HepG2 (cell line): ENCODE data around the gene TNS1. TPM values are rescaled to one million over a fixed set of nuclear protein-coding genes. Genes with fewer than 3 reads are reported as not detected.

Experiments
- ARNTL ChIP-seq: sonication (generic); formaldehyde crosslinking; IDR thresholded peaks from 2 replicates; pipeline ENCODE4 v1.4.0; 2020; ENCODE audit warnings: mild to moderate bottlenecking, missing genetic modification reagents
- ERF ChIP-seq: IDR thresholded peaks from 2 replicates; pipeline ENCODE4 v1.6.1; 2018; ENCODE audit warnings: missing biosample characterization, missing genetic modification reagents
- FOXA1 ChIP-seq, 2 experiments: fragments of 450-650 bp in 1 of 2; sonication (generic) in 1 of 2; formaldehyde crosslinking in 1 of 2; IDR thresholded peaks; 2 replicates each; pipeline versions ENCODE4 v1.4.0 to v1.6.1; 2016 to 2020; ENCODE audit warnings: missing genetic modification reagents in 1 of 2
- FOXO1 ChIP-seq: sonication (generic); formaldehyde crosslinking; IDR thresholded peaks from 2 replicates; pipeline ENCODE4 v1.4.0; 2020; ENCODE audit warnings: missing genetic modification reagents
- GLI4 ChIP-seq: sonication (generic); formaldehyde crosslinking; IDR thresholded peaks from 2 replicates; pipeline ENCODE4 v1.5.1; 2020; ENCODE audit warnings: missing genetic modification reagents, mild to moderate bottlenecking, moderate library complexity, borderline replicate concordance
- HNRNPH1 ChIP-seq: fragments of 200-400 bp; formaldehyde crosslinking; optimal IDR thresholded peaks from 2 replicates; pipeline ENCODE3; 2017; ENCODE audit warnings: mild to moderate bottlenecking, low read depth, low read length
- HNRNPL ChIP-seq: fragments of 200-400 bp; formaldehyde crosslinking; IDR thresholded peaks from 2 replicates; pipeline ENCODE4 v1.6.1; 2017; ENCODE audit warnings: mild to moderate bottlenecking, low read depth, low read length
- HNRNPUL1 ChIP-seq: fragments of 200-400 bp; formaldehyde crosslinking; IDR thresholded peaks from 2 replicates; pipeline ENCODE4 v1.6.1; 2017; ENCODE audit warnings: low read depth, mild to moderate bottlenecking, low read length, moderate library complexity
- MTF2 ChIP-seq: sonication (generic); formaldehyde crosslinking; IDR thresholded peaks from 2 replicates; pipeline ENCODE4 v1.5.0; 2020; ENCODE audit warnings: missing genetic modification reagents, borderline replicate concordance
- MYNN ChIP-seq: sonication (generic); formaldehyde crosslinking; IDR thresholded peaks from 2 replicates; pipeline ENCODE4 v1.4.0; 2020; ENCODE audit warnings: mild to moderate bottlenecking, low read depth, missing genetic modification reagents
- NFIB ChIP-seq: sonication (generic); formaldehyde crosslinking; IDR thresholded peaks from 2 replicates; pipeline ENCODE4 v1.9.0; 2021; ENCODE audit warnings: missing genetic modification reagents, mild to moderate bottlenecking, borderline replicate concordance
- NR2F1 ChIP-seq, 2 experiments: fragments of 450-650 bp in 1 of 2; formaldehyde crosslinking in 1 of 2; IDR thresholded peaks; 2 replicates each; pipeline versions ENCODE4 v1.5.0 to v1.6.1; 2016 to 2020; ENCODE audit warnings: mild to moderate bottlenecking in 1 of 2, missing compliant biosample characterization in 1 of 2, missing genetic modification reagents in 1 of 2, moderate library complexity in 1 of 2
- NRL ChIP-seq: sonication (generic); formaldehyde crosslinking; IDR thresholded peaks from 2 replicates; pipeline ENCODE4 v1.5.0; 2020; ENCODE audit warnings: missing genetic modification reagents, mild to moderate bottlenecking, moderate library complexity, borderline replicate concordance
- POGZ ChIP-seq: sonication (generic); formaldehyde crosslinking; IDR thresholded peaks from 2 replicates; pipeline ENCODE4 v1.4.0; 2020; ENCODE audit warnings: mild to moderate bottlenecking, missing genetic modification reagents
- RFXAP ChIP-seq: sonication (generic); formaldehyde crosslinking; IDR thresholded peaks from 2 replicates; pipeline ENCODE4 v1.4.0; 2020; ENCODE audit warnings: missing genetic modification reagents, borderline replicate concordance
- SKI ChIP-seq: fragments of 450-650 bp; IDR thresholded peaks from one replicate; pipeline ENCODE4 v1.6.1; 2018; ENCODE audit warnings: mild to moderate bottlenecking; ENCODE audit not compliant: partially characterized antibody
- STAG1 ChIP-seq: sonication (generic); formaldehyde crosslinking; IDR thresholded peaks from 2 replicates; pipeline ENCODE4 v1.4.0; 2020; ENCODE audit warnings: missing genetic modification reagents
- TMF1 ChIP-seq: sonication (generic); formaldehyde crosslinking; IDR thresholded peaks from 2 replicates; pipeline ENCODE4 v1.8.1; 2022; ENCODE audit warnings: low read depth, missing genetic modification reagents
- WIZ ChIP-seq: sonication (generic); formaldehyde crosslinking; IDR thresholded peaks from 2 replicates; pipeline ENCODE4 v1.5.1; 2020; ENCODE audit warnings: mild to moderate bottlenecking, missing genetic modification reagents
- ZBTB7B ChIP-seq: sonication (generic); formaldehyde crosslinking; IDR thresholded peaks from 2 replicates; pipeline ENCODE4 v1.4.0; 2020; ENCODE audit warnings: missing genetic modification reagents
- ZFYVE20 ChIP-seq: sonication (generic); formaldehyde crosslinking; IDR thresholded peaks from 2 replicates; pipeline ENCODE4 v1.8.0; 2023; ENCODE audit warnings: low read depth, mild to moderate bottlenecking, moderate library complexity, missing genetic modification reagents, borderline replicate concordance
- ZMYM4 ChIP-seq: sonication (generic); formaldehyde crosslinking; IDR thresholded peaks from 2 replicates; pipeline ENCODE4 v1.8.1; 2023; ENCODE audit warnings: mild to moderate bottlenecking, missing genetic modification reagents
- ZNF12 ChIP-seq: sonication (generic); formaldehyde crosslinking; IDR thresholded peaks from 2 replicates; pipeline ENCODE4 v1.5.0; 2020; ENCODE audit warnings: missing genetic modification reagents
- ZNF17 ChIP-seq: sonication (generic); formaldehyde crosslinking; IDR thresholded peaks from 2 replicates; pipeline ENCODE4 v1.5.0; 2020; ENCODE audit warnings: mild to moderate bottlenecking, missing genetic modification reagents
- ZNF232 ChIP-seq: sonication (generic); formaldehyde crosslinking; IDR thresholded peaks from 2 replicates; pipeline ENCODE4 v1.4.0; 2020; ENCODE audit warnings: missing genetic modification reagents, borderline replicate concordance
- ZNF251 ChIP-seq: sonication (generic); formaldehyde crosslinking; IDR thresholded peaks from 2 replicates; pipeline ENCODE4 v1.9.0; 2021; ENCODE audit warnings: mild to moderate bottlenecking, missing genetic modification reagents
- ZNF296 ChIP-seq: sonication (generic); formaldehyde crosslinking; conservative IDR thresholded peaks from 2 replicates; pipeline ENCODE4 v1.5.0; 2020; ENCODE audit warnings: mild to moderate bottlenecking, missing genetic modification reagents
- ZNF44 ChIP-seq: sonication (generic); formaldehyde crosslinking; IDR thresholded peaks from 2 replicates; pipeline ENCODE4 v1.5.1; 2020; ENCODE audit warnings: mild to moderate bottlenecking, missing genetic modification reagents
- ZNF441 ChIP-seq: sonication (generic); formaldehyde crosslinking; IDR thresholded peaks from 2 replicates; pipeline ENCODE4 v1.7.0; 2021; ENCODE audit warnings: missing genetic modification reagents, borderline replicate concordance
- ZNF451 ChIP-seq: sonication (generic); formaldehyde crosslinking; IDR thresholded peaks from 2 replicates; pipeline ENCODE4 v1.5.0; 2020; ENCODE audit warnings: mild to moderate bottlenecking, missing genetic modification reagents
- ZNF549 ChIP-seq: sonication (generic); formaldehyde crosslinking; IDR thresholded peaks from 2 replicates; pipeline ENCODE4 v1.5.0; 2020; ENCODE audit warnings: missing genetic modification reagents
- ZNF7 ChIP-seq: IDR thresholded peaks from 2 replicates; pipeline ENCODE4 v1.6.1; 2016; ENCODE audit warnings: missing biosample characterization, missing genetic modification reagents
- ZNF747 ChIP-seq: sonication (generic); formaldehyde crosslinking; IDR thresholded peaks from 2 replicates; pipeline ENCODE4 v1.8.1; 2023; ENCODE audit warnings: missing genetic modification reagents, mild to moderate bottlenecking, borderline replicate concordance
- ZNF768 ChIP-seq: sonication (generic); formaldehyde crosslinking; IDR thresholded peaks from 2 replicates; pipeline ENCODE4 v1.4.0; 2020; ENCODE audit warnings: missing genetic modification reagents
- ZNF891 ChIP-seq: sonication (generic); formaldehyde crosslinking; IDR thresholded peaks from 2 replicates; pipeline ENCODE4 v1.5.0; 2020; ENCODE audit warnings: mild to moderate bottlenecking, missing genetic modification reagents
- polyA plus RNA-seq, 8 experiments: library from polyadenylated mRNA; depleted of rRNA in 3 of 8; stranded (reverse) in 7 of 8; unstranded in 1 of 8; fragments of >200 nt; fragmentation: Illumina TruSeq in 4 of 8; extraction: Trizol in 4 of 8; gene quantifications; 2 replicates each; pipeline versions ENCODE4 v1.2.1 to v1.2.3, GENCODE V29; 2011 to 2016; ENCODE audit warnings: low read depth in 4 of 8, missing spikeins in 1 of 8, mixed read lengths in 1 of 8; ENCODE audit not compliant: insufficient read depth in 1 of 8
- total RNA-seq, 5 experiments: library from RNA; depleted of rRNA; stranded (reverse); fragments of >200 nt; fragmentation: Illumina TruSeq; extraction: Trizol; gene quantifications; 2 replicates each; pipeline ENCODE4 v1.2.3, GENCODE V29; 2016; ENCODE audit warnings: low read depth in 1 of 5

Gene TNS1
- total and polyA plus RNA-seq, 2 of the 13 experiments (the other 11 are each of a cell fraction or from before 2014, with no cell fraction given): 1.9 to 118 TPM

DNA sequence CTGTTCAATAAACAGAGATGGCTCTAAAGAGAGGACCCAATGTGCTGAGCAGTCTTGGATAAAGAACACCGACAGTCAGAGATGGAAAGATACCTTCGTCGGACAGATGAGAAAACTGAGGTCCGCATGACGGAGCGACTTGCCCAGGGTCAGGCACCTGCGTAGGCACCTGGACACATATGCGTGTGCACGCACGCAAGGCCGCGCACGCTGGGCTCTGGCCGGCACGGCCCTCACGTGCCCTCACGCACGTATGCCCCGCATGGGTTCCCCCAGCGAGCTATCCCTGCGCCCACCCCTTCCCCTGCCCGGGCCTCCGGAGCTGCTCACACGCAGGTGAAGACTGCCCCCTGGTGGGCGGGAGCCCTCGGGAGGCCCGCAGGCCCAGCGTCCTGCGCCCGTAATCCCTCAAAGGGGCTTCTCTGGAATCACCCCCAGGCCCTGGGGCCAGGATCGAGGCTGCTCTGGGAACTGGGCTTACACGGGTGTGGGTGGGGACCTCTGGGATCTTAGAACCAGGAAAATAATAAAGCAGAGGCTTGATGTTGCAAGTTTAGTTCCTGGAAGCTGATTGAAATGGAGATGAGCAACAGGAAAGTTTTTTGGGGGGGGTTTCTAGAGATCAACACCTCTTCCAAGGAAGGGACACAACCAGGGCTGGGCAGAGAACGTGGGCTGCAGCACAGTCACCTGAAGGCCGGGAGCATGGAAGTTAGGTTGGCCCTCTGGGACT is 246.3 kb downstream of the TNS1 start (continued):
- TF ChIP-seq ZNF44 (CRISPR knock-in tag) (no peak), MYNN (no peak), ZBTB7B (CRISPR knock-in tag) (peak; percentile 63; the same call in 1 of the 2 replicates), ZNF17 (CRISPR knock-in tag) (no peak), ZNF12 (CRISPR knock-in tag) (no peak), HNRNPH1 (no peak), HNRNPL (peak; percentile 39; the same call in 1 of the 2 replicates), SKI (no peak), ZMYM4 (CRISPR knock-in tag) (0 out of 2 replicates have a peak, but pooled peaks have one; percentile 39), ZNF251 (CRISPR knock-in tag) (no peak), ZNF451 (no peak), WIZ (CRISPR knock-in tag) (0 out of 2 replicates have a peak, but pooled peaks have one; percentile 32), STAG1 (CRISPR knock-in tag) (peak; percentile 81), NFIB (no peak), ZNF768 (CRISPR knock-in tag) (peak; percentile 65; the same call in 1 of the 2 replicates), NR2F1 (CRISPR knock-in tag; IDR thresholded peaks at IDR 0.05) (no peak), TMF1 (no peak), MTF2 (0 out of 2 replicates have a peak, but pooled peaks have one; percentile 64), FOXO1 (CRISPR knock-in tag) (0 out of 2 replicates have a peak, but pooled peaks have one; percentile 19), ERF (CRISPR knock-in tag) (no peak), POGZ (CRISPR knock-in tag) (no peak), NRL (CRISPR knock-in tag) (0 out of 2 replicates have a peak, but pooled peaks have one; percentile 22), ARNTL (CRISPR knock-in tag) (no peak), ZNF7 (CRISPR knock-in tag) (0 out of 2 replicates have a peak, but pooled peaks have one; percentile 16), ZNF747 (no peak), ZNF441 (CRISPR knock-in tag) (no peak), GLI4 (CRISPR knock-in tag) (no peak), RFXAP (CRISPR knock-in tag) (no peak), HNRNPUL1 (no peak), ZFYVE20 (CRISPR knock-in tag) (no peak), ZNF232 (CRISPR knock-in tag) (no peak), ZNF549 (no peak), FOXA1 (IDR thresholded peaks at IDR 0.05) (no peak), FOXA1 (CRISPR knock-in tag; IDR thresholded peaks at IDR 0.05) (no peak), ZNF296 (no peak), ZNF891 (no peak)
